Epithelial cell of proximal tubule (primary cell): ENCODE measurements around the gene HORMAD2. TPM values are rescaled to one million over a fixed set of nuclear protein-coding genes. Genes with fewer than 3 reads are reported as not detected.

Experiments used
- DNase-seq: peaks from one replicate; pipeline ENCODE4 v3.0.0-alpha.2; 2011; ENCODE audit warnings: low read depth
- H3K4me3 ChIP-seq: 2 replicates; pipeline ENCODE4 v1.5.1; 2011; ENCODE audit warnings: low read depth, mild to moderate bottlenecking, low read length
- CTCF ChIP-seq: conservative IDR thresholded peaks from 2 replicates; pipeline ENCODE4 v1.5.1; 2012; ENCODE audit warnings: low read depth, mild to moderate bottlenecking, low read length
- total RNA-seq: library from RNA; depleted of rRNA; stranded (reverse); fragments of >200 nt; gene quantifications from 2 replicates; pipeline ENCODE4 v1.2.3, GENCODE V29; 2015

The HORMAD2 gene
- total RNA-seq, 1 donor from 2014 or later = not detected

- DNase-seq = no peak
- no peak for TF ChIP-seq CTCF
- no peak overlapping the region for H3K4me3 ChIP-seq
Measured at GRCh38 chr22:30225220-30225927, 145.1 kb downstream of the HORMAD2 start.

- H3K4me3 ChIP-seq = no peak overlapping the region
Measured at GRCh38 chr22:30226192-30226832, 146.0 kb downstream of the HORMAD2 start.

More at GRCh38 chr22:30226192-30226832, 146.0 kb downstream of the HORMAD2 start:
- no peak for TF ChIP-seq CTCF
- no peak for DNase-seq

Other genes with a start within 250 kb of the HORMAD2 start
- gene ASCC2, start 242.2 kb upstream of the HORMAD2 start, total RNA-seq = 24.0 and 29.1 TPM in 2 replicates
- gene MTMR3, start 197.3 kb upstream of the HORMAD2 start, total RNA-seq = 10.1 and 36.4 TPM in 2 replicates
- gene LIF, start 166.3 kb downstream of the HORMAD2 start, total RNA-seq = 48.7 and 49.8 TPM in 2 replicates
- gene OSM, start 186.4 kb downstream of the HORMAD2 start, total RNA-seq = not detected in 2 replicates
- gene CASTOR1, start 209.0 kb downstream of the HORMAD2 start, total RNA-seq = 6.4 and 14.3 TPM in 2 replicates
- 15.5 and 22.9 TPM in 2 replicates for gene TBC1D10A, start 246.5 kb downstream of the HORMAD2 start, total RNA-seq